GM19397 (cell line): ENCODE data around the gene SEM1.
A peak's percentile ranks its signal among the peaks of the same experiment; 100 is the strongest.
"Not testable (repeated sequence)": the region's sequence is repeated elsewhere in the genome, so short reads cannot be mapped to it uniquely, and the experiment has no call there.

ENCODE experiments used
- ATAC-seq: cut with Tn5 transposase; IDR thresholded peaks from one replicate; pipeline ENCODE4 v1.9.1; 2021; ENCODE audit warnings: mild to moderate bottlenecking, moderate library complexity; ENCODE audit not compliant: unreplicated experiment

The SEM1 gene

GRCh38 chr7:96709381-96710228, at the start of gene SEM1:
Gene SEM1, minus strand, starts transcription at chr7:96709846. Its CDS starts 83 bp downstream, at chr7:96709763.
- ATAC-seq: peak; percentile 89

- not testable (repeated sequence) for ATAC-seq
These were observed 48.2 kb upstream of the SEM1 start for GRCh38 chr7:96757880-96758279.

- no peak for ATAC-seq
These were observed 37.8 kb upstream of the SEM1 start for GRCh38 chr7:96747418-96747940.

GRCh38 chr7:96740130-96740529, 30.5 kb upstream of the SEM1 start:
- no peak for ATAC-seq

DNA sequence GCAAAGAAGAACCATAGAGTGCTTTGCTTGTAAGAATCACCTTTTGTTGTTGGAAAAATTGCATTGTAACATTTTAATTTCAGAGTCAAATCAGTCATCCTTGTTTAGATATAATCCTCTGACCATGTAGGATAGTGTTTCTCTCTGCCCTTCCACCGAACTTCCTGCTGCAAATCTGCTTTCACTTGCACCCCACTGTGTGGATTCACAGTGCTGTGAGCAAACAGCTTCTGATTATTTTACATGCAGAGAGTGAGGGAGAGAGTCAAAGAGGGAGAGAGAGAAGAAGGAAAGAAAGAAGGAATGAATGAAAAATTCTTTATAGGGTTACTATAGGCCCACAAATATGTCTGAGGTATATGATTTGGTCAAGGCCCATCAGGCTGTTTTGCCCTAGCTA, 30.0 kb upstream of the SEM1 start:
- ATAC-seq: no peak

DNA sequence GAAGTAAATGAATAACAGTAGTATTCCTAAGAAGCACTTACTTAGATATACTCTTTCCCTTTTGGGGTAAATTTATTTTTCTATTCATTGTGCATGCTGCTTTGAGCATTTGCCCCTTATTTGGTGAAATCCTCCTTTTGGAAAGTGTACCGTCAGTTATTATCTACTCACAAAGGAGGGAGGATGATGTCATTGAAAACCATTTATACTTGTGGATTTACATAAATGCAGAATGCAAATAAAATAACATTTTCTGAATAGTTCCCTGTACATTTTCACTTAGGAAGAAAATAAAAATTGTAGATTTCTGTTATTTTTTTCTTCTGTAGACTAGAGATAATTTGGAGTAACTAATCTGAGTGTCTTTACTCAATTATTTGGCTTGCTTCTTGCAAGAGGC, 29.5 kb upstream of the SEM1 start:
- no peak for ATAC-seq

DNA sequence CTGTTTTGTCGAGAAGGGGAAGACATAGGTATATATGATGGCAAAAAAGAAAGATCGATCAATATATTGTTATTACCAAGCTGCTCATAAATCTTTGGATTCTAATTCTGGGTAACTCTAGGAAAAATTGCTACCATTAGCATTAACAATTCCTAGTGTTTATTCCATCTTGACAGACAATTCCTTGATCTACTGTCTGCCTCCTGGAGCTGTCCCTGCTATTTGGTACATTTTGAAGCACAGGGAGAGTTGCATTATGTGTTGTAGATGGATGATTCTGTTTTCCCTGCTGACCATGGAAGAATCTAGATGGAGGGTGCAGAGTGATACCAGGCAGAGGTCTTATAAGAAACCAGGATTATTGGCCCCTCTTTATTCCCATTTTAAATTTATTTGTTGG, 29.1 kb upstream of the SEM1 start:
- no peak for ATAC-seq

DNA sequence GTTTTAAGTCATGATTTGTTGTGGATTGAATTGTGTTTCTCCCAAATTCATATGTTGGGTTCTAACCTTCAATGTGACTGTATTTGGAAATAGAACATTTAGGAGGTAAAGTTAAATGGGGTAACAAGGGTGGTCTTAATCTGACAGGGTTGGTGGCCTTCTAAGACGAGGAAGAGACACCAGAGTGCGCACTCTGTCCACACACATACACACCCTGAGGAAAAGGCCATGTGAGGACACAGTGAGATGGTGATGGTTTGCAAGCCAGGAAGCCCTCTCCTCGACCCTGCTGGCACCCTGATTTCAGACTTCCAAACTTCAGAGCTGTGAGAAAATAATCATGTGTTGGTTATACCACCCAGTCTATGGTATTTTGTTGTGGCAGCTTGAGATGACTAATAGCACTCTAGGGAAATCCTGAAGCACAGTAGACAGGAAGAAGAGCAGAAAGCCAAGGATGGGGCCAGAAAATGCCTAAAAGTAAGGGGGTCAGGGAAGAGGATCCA, 28.0 kb upstream of the SEM1 start:
- ATAC-seq: no peak

GRCh38 chr7:96734343-96734742, 24.7 kb upstream of the SEM1 start:
- no peak for ATAC-seq

DNA sequence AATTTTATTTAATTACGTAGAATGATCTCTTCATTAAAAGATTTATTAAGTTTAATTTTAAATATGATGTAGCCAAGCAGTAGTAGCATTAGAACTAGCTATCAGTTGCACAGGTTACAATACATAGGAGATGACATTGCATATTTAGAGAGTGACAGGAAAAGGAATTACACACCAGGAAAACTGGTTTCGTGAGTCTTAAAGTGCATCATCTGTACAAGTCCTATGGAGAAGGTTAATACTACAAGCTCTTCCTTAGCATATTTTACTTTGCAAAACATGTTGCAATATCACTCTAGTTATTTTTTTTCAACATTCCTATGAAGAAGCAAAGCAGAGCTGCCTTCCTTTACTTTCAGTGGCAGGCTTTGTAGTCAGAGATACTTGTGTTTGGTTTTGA, 20.2 kb upstream of the SEM1 start:
- ATAC-seq: no peak

- no peak for ATAC-seq
These were observed 18.5 kb upstream of the SEM1 start for GRCh38 chr7:96728139-96728538.

- no peak for ATAC-seq
These were observed 18.0 kb upstream of the SEM1 start for GRCh38 chr7:96727534-96728088.

DNA sequence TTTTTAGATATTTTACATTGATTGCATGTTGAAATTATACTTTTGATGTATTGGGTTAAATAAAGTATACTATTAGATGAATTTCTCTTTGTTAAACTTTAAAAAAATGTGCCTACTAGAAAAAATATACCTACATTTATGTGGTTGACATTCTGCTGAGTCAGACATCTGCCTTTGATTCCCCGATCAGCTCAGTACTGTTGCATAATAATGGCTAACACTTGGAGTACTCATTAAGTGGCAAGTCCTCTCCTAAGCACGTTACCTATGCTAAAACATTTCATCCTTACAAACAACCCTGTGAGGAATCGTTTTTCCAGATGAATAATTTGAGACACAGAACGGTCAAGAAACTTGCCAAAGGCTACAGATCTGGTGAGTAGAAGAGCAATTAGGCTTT, 14.0 kb upstream of the SEM1 start:
- ATAC-seq: no peak

GRCh38 chr7:96722928-96723327, 13.3 kb upstream of the SEM1 start:
- not testable (repeated sequence) for ATAC-seq

- ATAC-seq: no peak
These were observed 11.2 kb upstream of the SEM1 start for GRCh38 chr7:96720843-96721242.

DNA sequence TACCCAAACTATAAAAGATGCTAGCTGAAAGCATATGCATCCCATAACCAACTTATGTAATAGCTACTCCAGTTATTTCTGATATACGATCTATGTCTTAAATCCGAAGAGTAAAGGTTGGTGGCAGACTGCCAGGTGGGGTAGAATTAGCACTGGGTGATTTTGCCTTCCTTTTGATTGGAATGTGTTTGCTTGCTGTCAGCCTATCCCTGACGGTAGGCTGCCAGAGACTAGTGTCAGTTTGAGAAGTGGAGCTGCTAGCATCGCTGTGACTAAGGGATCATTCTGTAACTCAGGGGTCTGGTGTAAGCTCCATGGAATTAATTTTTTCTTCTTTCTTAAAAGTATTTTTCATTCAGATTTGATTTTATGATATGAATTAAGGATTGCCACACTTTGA, 9.5 kb upstream of the SEM1 start:
- ATAC-seq: no peak

- ATAC-seq: no peak
These were observed 8.7 kb upstream of the SEM1 start for GRCh38 chr7:96718107-96719003.

DNA sequence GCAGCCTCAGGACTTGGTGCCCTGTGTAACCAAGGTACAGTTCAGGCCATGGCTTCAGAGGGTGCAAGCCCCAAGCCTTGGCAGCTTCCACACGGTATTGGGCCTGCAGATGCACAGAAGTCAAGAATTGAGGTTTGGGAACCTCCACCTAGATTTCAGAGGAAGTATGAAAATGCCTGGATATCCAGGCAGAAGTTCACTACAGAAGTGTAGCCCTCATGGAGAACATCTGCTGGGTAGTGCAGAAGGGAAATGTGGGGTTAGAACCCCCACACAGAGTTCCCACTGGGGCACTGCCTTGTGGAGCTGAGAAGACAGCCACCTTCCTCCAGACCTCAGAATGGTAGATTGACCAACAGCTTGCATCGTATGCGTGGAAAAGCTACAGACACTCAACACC, 3.4 kb upstream of the SEM1 start:
- ATAC-seq: no peak

- ATAC-seq: no peak
These were observed 898 bp upstream of the SEM1 start for GRCh38 chr7:96710544-96710943.

DNA sequence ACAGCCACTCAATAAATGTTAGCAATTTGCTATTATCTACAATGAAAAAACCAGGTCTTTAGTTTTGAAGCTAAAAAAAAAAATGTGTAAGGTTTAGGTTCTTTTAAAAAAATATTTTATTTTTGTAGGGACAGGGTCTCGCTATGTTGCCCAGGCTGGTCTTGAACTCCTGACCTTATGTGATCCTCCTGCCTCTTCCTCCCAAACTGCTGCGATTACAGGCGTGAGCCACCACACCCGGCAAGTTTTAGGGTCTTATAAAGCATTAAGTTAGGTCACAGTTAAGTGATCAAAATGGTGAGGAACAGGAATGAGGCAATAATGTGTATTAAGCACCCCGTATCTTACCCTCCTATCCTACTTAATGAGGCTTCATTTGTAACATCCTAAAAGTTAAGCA, 774 bp downstream of the SEM1 start:
- peak; percentile 7 for ATAC-seq
